IMR-90 (cell line): ENCODE measurements around the gene RND3. TPM values are rescaled to one million over a fixed set of nuclear protein-coding genes. Genes with fewer than 3 reads are reported as not detected.

ENCODE experiments used
- ATAC-seq: fragments of 200-7000 bp; cut with Tn5 transposase; 2 replicates; pipeline ENCODE4 v1.9.1; 2020; ENCODE audit warnings: low read depth, mild to moderate bottlenecking, moderate library complexity
- BruUV-seq: library from RNA; stranded (reverse); fragments of 400-500 nt; replicated peaks from 2 replicates; lab custom pipeline; 2021; lab: Mats Ljungman, UMichigan
- CTCF ChIA-PET: fragments of 300-600 bp; formaldehyde crosslinking; extraction: SDS; loops from one replicate; lab custom pipeline; 2021; ENCODE audit warnings: antibody characterized with exemption; lab: Yijun Ruan, JAX
- POLR2A ChIA-PET: fragments of 300-600 bp; sonication (Branson Sonifier 250); formaldehyde crosslinking; loops from one replicate; lab custom pipeline; 2022; ENCODE audit warnings: antibody characterized with exemption; ENCODE audit not compliant: unreplicated experiment; lab: Charles Lee
- DNase-seq: peaks from one replicate; pipeline ENCODE4 v3.0.0; 2013
- H2AFZ ChIP-seq: replicated peaks from 2 replicates; pipeline ENCODE3; 2013; ENCODE audit warnings: low read length, mild to moderate bottlenecking; ENCODE audit not compliant: poor library complexity
- H2AK5ac ChIP-seq: 2 replicates; pipeline ENCODE4 v1.6.1; 2013; ENCODE audit warnings: low read depth, low read length, inconsistent platforms
- H2AK9ac ChIP-seq: replicated peaks from 2 replicates; pipeline ENCODE3; 2013; ENCODE audit warnings: mild to moderate bottlenecking, low read depth, low read length, moderate library complexity; ENCODE audit not compliant: poor library complexity
- H2BK120ac ChIP-seq: 2 replicates; pipeline ENCODE4 v1.6.1; 2013; ENCODE audit warnings: low read depth, low read length, inconsistent platforms
- H2BK15ac ChIP-seq: 3 replicates; pipeline ENCODE4 v1.6.1; 2013; ENCODE audit warnings: low read depth, low read length, inconsistent platforms
- H2BK20ac ChIP-seq: 2 replicates; pipeline ENCODE4 v1.6.1; 2013; ENCODE audit warnings: low read depth, mild to moderate bottlenecking, inconsistent platforms, low read length, moderate library complexity
- H2BK5ac ChIP-seq: 2 replicates; pipeline ENCODE4 v1.6.1; 2013; ENCODE audit warnings: mild to moderate bottlenecking, low read depth, low read length, inconsistent platforms; ENCODE audit not compliant: poor library complexity, severe bottlenecking
- H3K14ac ChIP-seq: replicated peaks from 2 replicates; pipeline ENCODE4 v1.6.1; 2013; ENCODE audit warnings: low read depth, low read length, inconsistent platforms
- H3K18ac ChIP-seq: 2 replicates; pipeline ENCODE4 v1.6.1; 2013; ENCODE audit warnings: low read depth, low read length, control low read depth
- H3K23ac ChIP-seq: 2 replicates; pipeline ENCODE4 v1.6.1; 2013; ENCODE audit warnings: low read depth, low read length, inconsistent platforms
- H3K27ac ChIP-seq: 2 replicates; pipeline ENCODE4 v1.5.1; 2013; ENCODE audit warnings: mild to moderate bottlenecking, control low read depth, low read length; ENCODE audit not compliant: insufficient read depth
- H3K27me3 ChIP-seq: 2 replicates; pipeline ENCODE4 v1.6.1; 2013; ENCODE audit warnings: low read length; ENCODE audit not compliant: control insufficient read depth, insufficient read depth
- H3K36me3 ChIP-seq: 2 replicates; pipeline ENCODE4 v1.6.1; 2013; ENCODE audit warnings: low read length, mixed read lengths; ENCODE audit not compliant: control insufficient read depth, insufficient read depth
- H3K4ac ChIP-seq: 2 replicates; pipeline ENCODE4 v1.6.1; 2013; ENCODE audit warnings: low read depth, low read length, inconsistent platforms
- H3K4me1 ChIP-seq: 2 replicates; pipeline ENCODE4 v1.6.1; 2013; ENCODE audit warnings: low read length, mixed read lengths; ENCODE audit not compliant: control insufficient read depth, insufficient read depth
- H3K4me2 ChIP-seq: 2 replicates; pipeline ENCODE4 v1.6.1; 2013; ENCODE audit warnings: low read depth, mild to moderate bottlenecking, control low read depth, low read length, moderate library complexity
- H3K4me3 ChIP-seq: 2 replicates; pipeline ENCODE4 v1.5.1; 2013; ENCODE audit warnings: low read depth, mild to moderate bottlenecking, control low read depth, low read length, moderate library complexity; ENCODE audit not compliant: insufficient read depth
- H3K56ac ChIP-seq: 2 replicates; pipeline ENCODE4 v1.6.1; 2013; ENCODE audit warnings: low read length, inconsistent platforms; ENCODE audit not compliant: insufficient read depth; ENCODE audit errors: extremely low read depth
- H3K79me1 ChIP-seq, 2 experiments: 2 replicates each; pipeline ENCODE4 v1.6.1; 2013; ENCODE audit warnings: low read length in 2 of 2, inconsistent platforms in 1 of 2, low read depth in 1 of 2
- H3K9ac ChIP-seq: 2 replicates; pipeline ENCODE4 v1.6.1; 2013; ENCODE audit warnings: low read depth, low read length, control low read depth
- H3K9me1 ChIP-seq: 2 replicates; pipeline ENCODE4 v1.6.1; 2013; ENCODE audit warnings: low read length, inconsistent platforms; ENCODE audit not compliant: insufficient read depth
- H3K9me3 ChIP-seq: 2 replicates; pipeline ENCODE4 v1.6.1; 2013; ENCODE audit warnings: low read length; ENCODE audit not compliant: control insufficient read depth, insufficient read depth
- H4K20me1 ChIP-seq: 2 replicates; pipeline ENCODE4 v1.6.1; 2013; ENCODE audit warnings: low read length, inconsistent platforms; ENCODE audit not compliant: insufficient read depth
- H4K5ac ChIP-seq: 2 replicates; pipeline ENCODE4 v1.6.1; 2013; ENCODE audit warnings: mild to moderate bottlenecking, low read depth, low read length, control low read depth
- H4K8ac ChIP-seq, 2 experiments: 2 replicates each; pipeline ENCODE4 v1.6.1; 2013; ENCODE audit warnings: low read depth in 2 of 2, low read length in 2 of 2, control low read depth in 1 of 2, inconsistent platforms in 1 of 2
- H4K91ac ChIP-seq: 2 replicates; pipeline ENCODE4 v1.6.1; 2013; ENCODE audit warnings: low read depth, low read length, inconsistent platforms; ENCODE audit not compliant: insufficient read depth
- CEBPB ChIP-seq: IDR thresholded peaks from 2 replicates; pipeline ENCODE4 v1.6.1; 2012; ENCODE audit warnings: low read depth, low read length, improper control_type of control experiment
- FOS ChIP-seq: fragments of 150-350 bp; IDR thresholded peaks from 2 replicates; pipeline ENCODE4 v1.6.1; 2016; ENCODE audit warnings: low read depth, low read length
- RCOR1 ChIP-seq: IDR thresholded peaks from 2 replicates; pipeline ENCODE4 v1.6.1; 2012; ENCODE audit warnings: mild to moderate bottlenecking, low read length, improper control_type of control experiment; ENCODE audit not compliant: insufficient replicate concordance
- RFX5 ChIP-seq: IDR thresholded peaks from 2 replicates; pipeline ENCODE4 v1.8.0; 2012; ENCODE audit warnings: low read depth, mild to moderate bottlenecking, low read length, moderate library complexity
- SMC3 ChIP-seq: fragments of 150-350 bp; IDR thresholded peaks from 2 replicates; pipeline ENCODE4 v1.6.1; 2016; ENCODE audit warnings: low read depth, mild to moderate bottlenecking, antibody characterized with exemption, low read length, moderate library complexity
- WGBS, 2 experiments: methylation state at CpG; one replicate each; pipeline versions ENCODE4 v1.1.5 to v1.1.7; 2013; ENCODE audit warnings: missing lambda C conversion rate in 2 of 2; ENCODE audit not compliant: insufficient read length in 1 of 2; ENCODE audit errors: extremely low coverage in 2 of 2; 5-methylcytosine and 5-hydroxymethylcytosine counted together
- dilution Hi-C: fragments of 300-500 bp; cut with HindIII; formaldehyde crosslinking; loops from one replicate; pipeline ENCODE4 v1.14.3; 2018; ENCODE audit warnings: low sequenced_read_pairs; ENCODE audit not compliant: unreplicated experiment
- in situ Hi-C: fragments of 300-500 bp; cut with MboI; formaldehyde crosslinking; loops from 3 replicates; pipeline ENCODE4 v1.14.3; 2019; ENCODE audit warnings: low sequenced_read_pairs, inconsistent platforms, mixed read lengths
- intact Hi-C: fragments of 100-400 bp; cut with micrococcal nuclease; formaldehyde crosslinking; loops from 2 replicates; pipeline ENCODE4 v1.10.0; 2022
- polyA plus RNA-seq, 3 experiments: library from polyadenylated mRNA; depleted of rRNA; stranded (reverse); fragments of >200 nt; gene quantifications; 2 replicates each; pipeline ENCODE4 v1.2.3, GENCODE V29; 2012; ENCODE audit warnings: low replicate concordance in 1 of 3
- total RNA-seq: library from RNA; depleted of rRNA; stranded (reverse); fragments of >200 nt; gene quantifications from 2 replicates; pipeline ENCODE4 v1.2.3, GENCODE V29; 2012

The RND3 gene
- total and polyA plus RNA-seq, 2 of the 4 experiments (the other 2 are of a cell fraction) = 111 to 449 TPM

DNA sequence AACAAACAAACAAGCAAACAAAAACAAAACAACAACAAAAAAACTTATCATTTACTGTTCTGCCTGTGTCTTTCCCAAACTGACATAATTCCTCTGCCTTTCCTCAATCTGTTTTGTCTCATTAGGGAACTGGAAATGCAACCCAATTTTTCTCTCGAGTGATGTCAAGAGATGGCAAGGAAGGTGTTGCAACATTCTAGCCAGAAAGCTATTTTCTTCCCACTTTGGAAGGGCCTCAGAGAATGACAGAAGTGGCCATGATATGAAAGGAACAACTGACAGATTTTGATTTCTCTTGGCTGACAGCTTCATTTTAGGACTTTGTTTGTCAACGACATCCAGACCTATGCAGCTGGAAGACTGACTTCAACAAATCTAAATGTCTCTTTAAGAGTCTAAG is 24.7 kb downstream of the RND3 start:
- POLR2A ChIA-PET = interaction anchor here (0.6 kb wide), 1 partner anchor 845 kb away, joined by 3 read pairs; no protein-coding TSS in a partner anchor
- Histone ChIP-seq H2AK9ac (no peak overlapping the region), H4K91ac (no peak overlapping the region), H3K36me3 (peaks cover 3% of the 10 kb centered on the region), H3K4me1 (peaks cover 2% of the 10 kb centered on the region; the same call in 1 of the 2 replicates), H3K14ac (no peak overlapping the region), H4K8ac (no peak overlapping the region), H3K9ac (no peak overlapping the region), H3K4me2 (no peak overlapping the region), H2BK120ac (no peak overlapping the region), H2BK5ac (no peak overlapping the region), H3K27me3 (no peaks in the 10 kb centered on the region), H2BK20ac (no peak overlapping the region), H3K23ac (no peak overlapping the region), H3K79me1 (peaks cover 0 to 3% of the 10 kb centered on the region in 2 experiments; a peak in 2 of 4 replicates), H3K18ac (no peak overlapping the region), H3K4ac (no peak overlapping the region), H2AFZ (no peak overlapping the region), H2BK15ac (no peak overlapping the region), H4K20me1 (peaks cover 21% of the 10 kb centered on the region), H4K5ac (no peak overlapping the region), H3K9me1 (peaks cover 3% of the 10 kb centered on the region; the same call in 1 of the 2 replicates), H2AK5ac (no peak overlapping the region), H3K27ac (no peak overlapping the region), H3K4me3 (no peak overlapping the region), H3K56ac (no peak overlapping the region), H3K9me3 (no peaks in the 10 kb centered on the region)
- DNase-seq (no peak), ATAC-seq (no peak)
- dilution Hi-C loops = no loop called here
- intact Hi-C loops = loop anchor here (10.0 kb wide), 3 partner anchors 328 to 538 kb away; no protein-coding TSS in a partner anchor
- TF ChIP-seq RFX5 (no peak), CEBPB (peak; percentile 49), FOS (no peak), RCOR1 (no peak), SMC3 (no peak)
- CTCF ChIA-PET = interaction anchor here (0.6 kb wide), 1 partner anchor 37 kb away, joined by 6 read pairs; no protein-coding TSS in a partner anchor
- no CpG with 5 or more reads among the region's 2 CpGs for WGBS, 2 experiments
- no TSS peak for BruUV-seq
- in situ Hi-C loops = loop anchor here (25.0 kb wide), 2 partner anchors 325 to 725 kb away; no protein-coding TSS in a partner anchor
